ENCODE measurements around the gene NKTR. TPM values are rescaled to one million over a fixed set of nuclear protein-coding genes. Genes with fewer than 3 reads are reported as not detected.

NKTR gene
- total and polyA plus RNA-seq, 7 donors = 1.8 to 130 (median 81.3) TPM

GRCh38 chr3:42670051-42670576 is 69.6 kb downstream of the NKTR start:
- no peak overlapping the region for H3K27ac ChIP-seq
- WGBS, 2 donors = 63 to 83% methylated on average over 7 of the region's 7 CpGs
- H3K9me3 ChIP-seq = no peaks in the 10 kb centered on the region
- H3K36me3 ChIP-seq = no peaks in the 10 kb centered on the region
- no peak for DNase-seq
- no peak overlapping the region for H3K4me3 ChIP-seq
- intact Hi-C loops (cut with DNase I) = no loop called here
- no peak for TF ChIP-seq POLR2AphosphoS5 (IDR thresholded peaks at IDR 0.05)
- TF ChIP-seq POLR2A (IDR thresholded peaks at IDR 0.05) = no peak
- no peak for TF ChIP-seq EP300 (IDR thresholded peaks at IDR 0.05)
- TF ChIP-seq CTCF (IDR thresholded peaks at IDR 0.05) = no peak
- H3K27me3 ChIP-seq = no peaks in the 10 kb centered on the region
- H3K4me1 ChIP-seq = peaks cover 0 to 31% (median 29%) of the 10 kb centered on the region in 4 donors

- peaks cover 0 to 28% (median 27%) of the 10 kb centered on the region in 4 donors for H3K4me1 ChIP-seq
- DNase-seq = no peak
- intact Hi-C loops (cut with DNase I) = no loop called here
- no peak overlapping the region for H3K4me3 ChIP-seq
- 90% methylated on average over 1 of the region's 1 CpG for WGBS, 2 donors
- no peaks in the 10 kb centered on the region for H3K27me3 ChIP-seq
- H3K9me3 ChIP-seq = no peaks in the 10 kb centered on the region
- no peak overlapping the region for H3K27ac ChIP-seq
- TF ChIP-seq EP300 (IDR thresholded peaks at IDR 0.05) = no peak
- TF ChIP-seq POLR2AphosphoS5 (IDR thresholded peaks at IDR 0.05) = no peak
- no peak for TF ChIP-seq POLR2A (IDR thresholded peaks at IDR 0.05)
- TF ChIP-seq CTCF (IDR thresholded peaks at IDR 0.05) = no peak
- H3K36me3 ChIP-seq = no peaks in the 10 kb centered on the region
Observed at GRCh38 chr3:42670670-42671069, 70.2 kb downstream of the NKTR start.

- Histone ChIP-seq H3K9me3 (no peaks in the 10 kb centered on the region), H3K4me1 (peaks cover 0 to 9% (median 9%) of the 10 kb centered on the region in 4 donors), H3K4me3 (no peak overlapping the region), H3K27ac (no peak overlapping the region), H3K27me3 (no peaks in the 10 kb centered on the region), H3K36me3 (no peaks in the 10 kb centered on the region)
- 21 to 43% methylated on average over 1 of the region's 1 CpG for WGBS, 2 donors
- TF ChIP-seq EP300 (IDR thresholded peaks at IDR 0.05) (no peak), POLR2A (IDR thresholded peaks at IDR 0.05) (no peak)
- intact Hi-C loops (cut with DNase I) = no loop called here
- DNase-seq = no peak
Observed at GRCh38 chr3:42672515-42672914, 72.0 kb downstream of the NKTR start.

- no peaks in the 10 kb centered on the region for H3K27me3 ChIP-seq
- no peaks in the 10 kb centered on the region for H3K9me3 ChIP-seq
- no peak for TF ChIP-seq EP300 (IDR thresholded peaks at IDR 0.05)
- H3K4me1 ChIP-seq = peaks cover 0 to 4% (median 3%) of the 10 kb centered on the region in 4 donors
- DNase-seq = peak; percentile 2
- no peaks in the 10 kb centered on the region for H3K36me3 ChIP-seq
- H3K27ac ChIP-seq = no peak overlapping the region
- H3K4me3 ChIP-seq = no peak overlapping the region
- intact Hi-C loops (cut with DNase I) = no loop called here
Observed at GRCh38 chr3:42673082-42673481, 72.6 kb downstream of the NKTR start.

GRCh38 chr3:42674146-42674545 is 73.7 kb downstream of the NKTR start:
- Histone ChIP-seq H3K27me3 (no peaks in the 10 kb centered on the region), H3K4me1 (no peaks in the 10 kb centered on the region), H3K9me3 (no peaks in the 10 kb centered on the region), H3K4me3 (no peak overlapping the region), H3K27ac (no peak overlapping the region), H3K36me3 (no peaks in the 10 kb centered on the region)
- no peak for TF ChIP-seq EP300 (IDR thresholded peaks at IDR 0.05)
- TF ChIP-seq POLR2AphosphoS5 (IDR thresholded peaks at IDR 0.05) = no peak
- no peak for TF ChIP-seq POLR2A (IDR thresholded peaks at IDR 0.05)
- TF ChIP-seq CTCF (IDR thresholded peaks at IDR 0.05) = no peak
- no peak for DNase-seq
- intact Hi-C loops (cut with DNase I) = no loop called here
- WGBS, 2 donors = 34 to 70% methylated on average over 3 of the region's 3 CpGs

- Histone ChIP-seq H3K4me1 (no peaks in the 10 kb centered on the region), H3K36me3 (no peaks in the 10 kb centered on the region), H3K27me3 (no peaks in the 10 kb centered on the region), H3K9me3 (no peaks in the 10 kb centered on the region), H3K4me3 (no peak overlapping the region), H3K27ac (no peak overlapping the region)
- intact Hi-C loops (cut with DNase I) = no loop called here
- TF ChIP-seq POLR2A (IDR thresholded peaks at IDR 0.05) (no peak), CTCF (IDR thresholded peaks at IDR 0.05) (no peak), POLR2AphosphoS5 (IDR thresholded peaks at IDR 0.05) (no peak), EP300 (IDR thresholded peaks at IDR 0.05) (no peak)
- DNase-seq = no peak
- 87 to 88% methylated on average over 2 of the region's 2 CpGs for WGBS, 2 donors
Observed at GRCh38 chr3:42675909-42676308, 75.4 kb downstream of the NKTR start.
